HCT116 (cell line): Measurements from ENCODE around the gene RTL10. TPM values are rescaled to one million over a fixed set of nuclear protein-coding genes. Genes with fewer than 3 reads are reported as not detected.

Source experiments
- ATAC-seq: fragments of 200-7000 bp; cut with Tn5 transposase; 2 replicates; pipeline ENCODE4 v1.9.1; 2020; ENCODE audit warnings: mild to moderate bottlenecking, moderate library complexity
- BruUV-seq: library from RNA; stranded (reverse); fragments of 400-500 nt; replicated peaks from 2 replicates; lab custom pipeline; 2021; lab: Mats Ljungman, UMichigan
- CTCF ChIA-PET: fragments of 300-600 bp; sonication (Branson Sonifier 250); formaldehyde crosslinking; loops from one replicate; lab custom pipeline; 2021; ENCODE audit warnings: antibody characterized with exemption; lab: Charles Lee
- POLR2A ChIA-PET: fragments of 300-600, 350-600 bp; sonication (Branson Sonifier 250); formaldehyde crosslinking; loops from one replicate; lab custom pipeline; 2021; ENCODE audit warnings: antibody characterized with exemption; lab: Charles Lee
- RAD21 ChIA-PET, 2 experiments: fragments of 300-600 bp; sonication (Branson Sonifier 250); formaldehyde crosslinking; loops; one replicate each; lab custom pipeline; 2023; ENCODE audit warnings: low total read pairs in 2 of 2; ENCODE audit not compliant: uncharacterized antibody in 2 of 2, unreplicated experiment in 2 of 2, low non-redundant PET in 1 of 2; lab: Charles Lee
- DNase-seq: peaks from one replicate; pipeline ENCODE4 v3.0.0-alpha.2; 2010; ENCODE audit warnings: low read depth, low spot score
- H2AFZ ChIP-seq: fragments of 200-600 bp; shearing (Covaris generic), sonication (generic); 2 replicates; pipeline ENCODE4 v1.6.1; 2017; ENCODE audit warnings: low read depth, mixed run types, mixed read lengths, antibody characterized with exemption, low read length; ENCODE audit not compliant: poor library complexity, severe bottlenecking
- H3K27ac ChIP-seq: 2 replicates; pipeline ENCODE4 v1.5.1; 2012; ENCODE audit warnings: low read depth, low read length
- H3K27me3 ChIP-seq: fragments of 200-600 bp; sonication (generic); 2 replicates; pipeline ENCODE4 v1.6.1; 2016; ENCODE audit warnings: mixed run types, low read length, mixed read lengths; ENCODE audit not compliant: insufficient read depth
- H3K36me3 ChIP-seq, 2 experiments: fragments of 200-500 bp in 1 of 2; fragments of 200-600 bp in 1 of 2; sonication (Bioruptor generic) in 1 of 2; sonication (generic) in 1 of 2; 2 replicates each; pipeline versions ENCODE4 v1.5.1 to v1.6.1; 2014 to 2016; ENCODE audit warnings: low read length in 2 of 2, inconsistent platforms in 1 of 2, mixed read lengths in 1 of 2, mixed run types in 1 of 2; ENCODE audit not compliant: insufficient read depth in 2 of 2, control insufficient read depth in 1 of 2
- H3K4me1 ChIP-seq, 2 experiments: fragments of 200-600 bp in 1 of 2; sonication (generic) in 1 of 2; 2 replicates each; pipeline versions ENCODE4 v1.5.1 to v1.6.1; 2012 to 2017; ENCODE audit warnings: low read length in 2 of 2, inconsistent platforms in 1 of 2, mild to moderate bottlenecking in 1 of 2, mixed read lengths in 1 of 2, mixed run types in 1 of 2, moderate library complexity in 1 of 2; ENCODE audit not compliant: insufficient read depth in 2 of 2, control insufficient read depth in 1 of 2
- H3K4me2 ChIP-seq: fragments of 200-600 bp; sonication (generic); 2 replicates; pipeline ENCODE4 v1.6.1; 2017; ENCODE audit warnings: mixed run types, low read length, mixed read lengths
- H3K4me3 ChIP-seq, 2 experiments: fragments of 200-600 bp in 1 of 2; sonication (generic) in 1 of 2; replicated peaks in 1 of 2; 2 replicates each; pipeline ENCODE4 v1.5.1; 2011 to 2016; ENCODE audit warnings: low read length in 2 of 2, control low read depth in 1 of 2, low read depth in 1 of 2, mild to moderate bottlenecking in 1 of 2, mixed read lengths in 1 of 2, mixed run types in 1 of 2
- H3K79me2 ChIP-seq: fragments of 200-600 bp; sonication (generic); 2 replicates; pipeline ENCODE4 v1.6.1; 2017; ENCODE audit warnings: mild to moderate bottlenecking, mixed run types, low read length, moderate library complexity, mixed read lengths; ENCODE audit not compliant: insufficient read depth
- H3K9ac ChIP-seq: fragments of 200-600 bp; sonication (generic); 2 replicates; pipeline ENCODE4 v1.6.1; 2016; ENCODE audit warnings: low read length, mixed read lengths
- H3K9me2 ChIP-seq: fragments of 200-600 bp; sonication (generic), shearing (Covaris generic); 2 replicates; pipeline ENCODE4 v1.6.1; 2017; ENCODE audit warnings: mixed run types, mild to moderate bottlenecking, moderate library complexity; ENCODE audit not compliant: insufficient read depth
- H3K9me3 ChIP-seq, 2 experiments: fragments of 200-500 bp in 1 of 2; fragments of 200-600 bp in 1 of 2; sonication (Bioruptor generic) in 1 of 2; sonication (generic) in 1 of 2; 2 replicates each; pipeline ENCODE4 v1.6.1; 2014 to 2017; ENCODE audit warnings: low read length in 2 of 2, mixed read lengths in 2 of 2, inconsistent platforms in 1 of 2, low read depth in 1 of 2, mild to moderate bottlenecking in 1 of 2, mixed run types in 1 of 2, moderate library complexity in 1 of 2; ENCODE audit not compliant: control insufficient read depth in 1 of 2, insufficient read depth in 1 of 2
- H4K20me1 ChIP-seq: fragments of 200-600 bp; sonication (generic), shearing (Covaris generic); 2 replicates; pipeline ENCODE4 v1.6.1; 2017; ENCODE audit warnings: mixed run types, mild to moderate bottlenecking, moderate library complexity; ENCODE audit not compliant: insufficient read depth
- CBX3 ChIP-seq: IDR thresholded peaks from 2 replicates; pipeline ENCODE4 v1.6.1; 2012; ENCODE audit warnings: low read depth
- CTCF ChIP-seq, 3 experiments: fragments of 200-600 bp in 1 of 3; sonication (generic) in 1 of 3; IDR thresholded peaks in 2 of 3; conservative IDR thresholded peaks in 1 of 3; 2 replicates each; pipeline ENCODE4 v1.5.1; 2012 to 2017; ENCODE audit warnings: low read depth in 2 of 3, low read length in 2 of 3, antibody characterized with exemption in 1 of 3, borderline replicate concordance in 1 of 3, control low read depth in 1 of 3, mild to moderate bottlenecking in 1 of 3, mixed read lengths in 1 of 3, mixed run types in 1 of 3, moderate library complexity in 1 of 3; ENCODE audit not compliant: insufficient read depth in 1 of 3
- EGR1 ChIP-seq: IDR thresholded peaks from 2 replicates; pipeline ENCODE4 v1.6.1; 2012; ENCODE audit warnings: low read depth
- EZH2 ChIP-seq: fragments of 200-600 bp; sonication (generic); IDR thresholded peaks from 2 replicates; pipeline ENCODE4 v1.6.1; 2017; ENCODE audit warnings: antibody characterized with exemption, mixed run types
- EZH2phosphoT487 ChIP-seq: fragments of 200-600 bp; IDR thresholded peaks from 2 replicates; pipeline ENCODE4 v1.6.1; 2018; ENCODE audit warnings: antibody characterized with exemption, borderline replicate concordance
- JUND ChIP-seq: IDR thresholded peaks from 2 replicates; pipeline ENCODE4 v1.6.1; 2012
- MAX ChIP-seq: IDR thresholded peaks from 2 replicates; pipeline ENCODE4 v1.6.1; 2012
- POLR2AphosphoS5 ChIP-seq: IDR thresholded peaks from 2 replicates; pipeline ENCODE4 v1.6.1; 2011; ENCODE audit warnings: mild to moderate bottlenecking, low read depth, low read length, moderate library complexity
- RAD21 ChIP-seq: IDR thresholded peaks from 2 replicates; pipeline ENCODE4 v1.6.1; 2012; ENCODE audit warnings: low read depth, mild to moderate bottlenecking
- REST ChIP-seq: IDR thresholded peaks from 2 replicates; pipeline ENCODE4 v1.6.1; 2012; ENCODE audit warnings: low read depth
- SIN3A ChIP-seq: IDR thresholded peaks from 2 replicates; pipeline ENCODE4 v1.6.1; 2012; ENCODE audit warnings: low read depth
- SP1 ChIP-seq: IDR thresholded peaks from 2 replicates; pipeline ENCODE4 v1.6.1; 2012; ENCODE audit warnings: low read depth
- SRF ChIP-seq: IDR thresholded peaks from 2 replicates; pipeline ENCODE4 v1.6.1; 2012; ENCODE audit warnings: low read depth
- TCF7L2 ChIP-seq: IDR thresholded peaks from 2 replicates; pipeline ENCODE4 v1.7.0; 2011; ENCODE audit warnings: borderline replicate concordance, inconsistent platforms; ENCODE audit not compliant: insufficient read depth, insufficient read length; ENCODE audit errors: extremely low read depth
- ZNF274 ChIP-seq: fragments of 200-500 bp; sonication (Bioruptor generic); IDR thresholded peaks from 2 replicates; pipeline ENCODE4 v1.6.1; 2014; ENCODE audit warnings: mild to moderate bottlenecking, low read depth, low read length, inconsistent platforms
- intact Hi-C: fragments of 100-400 bp; cut with micrococcal nuclease; formaldehyde crosslinking; loops from 2 replicates; pipeline ENCODE4 v1.10.0; 2022
- total RNA-seq: library from RNA; stranded (reverse); gene quantifications from one replicate; pipeline ENCODE4 v1.2.1, GENCODE V29; 2021; ENCODE audit not compliant: unreplicated experiment

RTL10 gene
- total RNA-seq, 1 experiment from 2014 or later: 24.6 TPM

- peak overlapping the region; percentile 50; the same call in 1 of the 2 replicates for H3K9ac ChIP-seq
- no peak for TF ChIP-seq POLR2AphosphoS5
- no peak for TF ChIP-seq JUND
- TF ChIP-seq EZH2: no peak
- TF ChIP-seq CTCF (IDR thresholded peaks at IDR 0.05 in 2 of 3, conservative IDR thresholded peaks at IDR 0.05 in 1 of 3; ENCODE audit: borderline replicate concordance in 1 of 3, insufficient read depth in 1 of 3, low read depth in 2 of 3, low read length in 2 of 3): no peak
- no peak for TF ChIP-seq SRF
- no peak for TF ChIP-seq SP1
- TF ChIP-seq MAX: no peak
- no peak for TF ChIP-seq EZH2phosphoT487
- no peak for TF ChIP-seq REST
- TF ChIP-seq CBX3: no peak
- no peak for TF ChIP-seq EGR1
- TF ChIP-seq RAD21: no peak
- no peak for TF ChIP-seq TCF7L2
- no peak for TF ChIP-seq SIN3A
- TF ChIP-seq ZNF274: no peak
- CTCF ChIA-PET: no interaction called here
- H4K20me1 ChIP-seq: no peaks in the 10 kb centered on the region
- H3K4me2 ChIP-seq: no peak overlapping the region
- H3K9me2 ChIP-seq: no peaks in the 10 kb centered on the region
- H3K4me1 ChIP-seq: peaks cover 23 to 34% of the 10 kb centered on the region in 2 experiments
- no peaks in the 10 kb centered on the region for H3K27me3 ChIP-seq
- H2AFZ ChIP-seq: no peak overlapping the region
- RAD21 ChIA-PET: no interaction called here
- no TSS peak for BruUV-seq
- no peaks in the 10 kb centered on the region for H3K9me3 ChIP-seq
- no peak for ATAC-seq
- no peak overlapping the region for H3K4me3 ChIP-seq
- intact Hi-C loops: no loop called here
- POLR2A ChIA-PET: no interaction called here
- no peak overlapping the region for H3K27ac ChIP-seq
- H3K36me3 ChIP-seq: no peaks in the 10 kb centered on the region
- no peak for DNase-seq
- no peaks in the 10 kb centered on the region for H3K79me2 ChIP-seq
Observed at GRCh38 chr22:19882446-19883381, 28.0 kb upstream of the RTL10 start.
